Measurements from ENCODE around the gene STT3B. TPM values are rescaled to one million over a fixed set of nuclear protein-coding genes. Genes with fewer than 3 reads are reported as not detected.

Gene STT3B
- total RNA-seq, 1 experiment from 2014 or later = 105 TPM

DNA sequence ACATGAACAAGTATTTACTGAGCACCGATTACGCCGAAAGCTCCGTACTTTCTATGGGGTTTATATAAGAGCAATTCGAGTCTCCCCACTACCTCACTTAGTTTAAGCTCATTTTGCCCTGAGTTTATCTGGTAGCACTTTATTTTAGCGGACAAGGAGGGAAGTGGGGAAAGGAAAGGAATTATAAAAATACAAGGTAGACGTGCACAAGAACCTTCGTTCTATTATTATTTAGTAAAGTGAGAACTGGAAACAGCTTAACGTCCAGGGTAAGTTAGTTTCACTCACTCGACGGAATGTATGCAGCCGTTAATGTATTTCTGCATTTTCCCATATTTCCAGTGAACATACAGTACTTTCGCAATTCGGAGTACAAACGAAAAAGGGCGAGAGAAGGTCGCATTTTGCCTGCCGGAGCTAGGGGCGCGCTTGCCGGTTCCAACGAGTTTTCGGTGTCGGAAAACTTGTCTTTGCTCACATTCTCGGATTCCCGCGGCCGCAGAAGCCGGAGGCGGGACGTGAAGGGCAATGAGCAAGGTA lies 1.2 kb upstream of the STT3B start:
- no peak for ATAC-seq
- CTCF ChIA-PET = no interaction called here
- TF ChIP-seq CTCF (IDR thresholded peaks at IDR 0.05) = peak; percentile 28; the same call in 1 of the 2 replicates
- no peak for TF ChIP-seq REST (IDR thresholded peaks at IDR 0.05; ENCODE audit: insufficient read depth in 1 of 2, low read depth in 2 of 2, low read length in 1 of 2)
- H3K4me1 ChIP-seq (ENCODE audit: control insufficient read depth, insufficient read depth, low read length) = peaks cover 10% of the 10 kb centered on the region; the same call in 1 of the 2 replicates
- in situ Hi-C loops (cut with HindIII; ENCODE audit: low pct_unique_long_range_greater_than_20kb, low sequenced_read_pairs) = no loop called here
- TSS peak; percentile 95 for BruUV-seq (replicated peaks)
- H3K4me3 ChIP-seq (ENCODE audit: low read depth in 2 of 2, low read length in 2 of 2) = peak overlapping the region; percentile 85 to 87
- DNase-seq (ENCODE audit: low read depth, low spot score) = no peak
- no peaks in the 10 kb centered on the region for H3K9me3 ChIP-seq (ENCODE audit: control insufficient read depth, insufficient read depth, low read depth, low read length)
- H3K36me3 ChIP-seq (ENCODE audit: control insufficient read depth, insufficient read depth, low read length) = no peaks in the 10 kb centered on the region; the same call in 1 of the 2 replicates
- H3K27me3 ChIP-seq (ENCODE audit: control insufficient read depth, insufficient read depth, low read length) = no peaks in the 10 kb centered on the region
- peak overlapping the region; percentile 97 for H3K27ac ChIP-seq (ENCODE audit: low read length)
- POLR2A ChIA-PET = interaction anchor here (0.6 kb wide), 1 partner anchor 352 kb away, joined by 3 read pairs; no protein-coding TSS in a partner anchor
- intact Hi-C loops (cut with micrococcal nuclease; ENCODE audit: unreplicated experiment) = no loop called here

- ChIA-PET POLR2A (no interaction called here), CTCF (no interaction called here)
- ATAC-seq (peak; percentile 95), DNase-seq (ENCODE audit: low read depth, low spot score) (peak; percentile 67)
- intact Hi-C loops (cut with micrococcal nuclease; ENCODE audit: unreplicated experiment) (no loop called here), in situ Hi-C loops (cut with HindIII; ENCODE audit: low pct_unique_long_range_greater_than_20kb, low sequenced_read_pairs) (no loop called here)
- no peaks in the 10 kb centered on the region for H3K9me3 ChIP-seq (ENCODE audit: control insufficient read depth, insufficient read depth, low read depth, low read length)
- peaks cover 12% of the 10 kb centered on the region; the same call in 1 of the 2 replicates for H3K4me1 ChIP-seq (ENCODE audit: control insufficient read depth, insufficient read depth, low read length)
- H3K27ac ChIP-seq (ENCODE audit: low read length) = peak overlapping the region; percentile 97
- H3K36me3 ChIP-seq (ENCODE audit: control insufficient read depth, insufficient read depth, low read length) = no peaks in the 10 kb centered on the region; the same call in 1 of the 2 replicates
- H3K4me3 ChIP-seq (ENCODE audit: low read depth in 2 of 2, low read length in 2 of 2) = peak overlapping the region; percentile 85 to 87
- no peak for TF ChIP-seq SIN3A (IDR thresholded peaks at IDR 0.05; ENCODE audit: borderline replicate concordance, insufficient read depth, low read depth, low read length)
- peak in 1 of 2 experiments; percentile 46; a peak in 1 of 4 replicates for TF ChIP-seq REST (IDR thresholded peaks at IDR 0.05; ENCODE audit: insufficient read depth in 1 of 2, low read depth in 2 of 2, low read length in 1 of 2)
- peak; percentile 98 for TF ChIP-seq POLR2AphosphoS5 (IDR thresholded peaks at IDR 0.05; ENCODE audit: low read depth, low read length)
- no TSS peak for BruUV-seq (replicated peaks)
- no peaks in the 10 kb centered on the region for H3K27me3 ChIP-seq (ENCODE audit: control insufficient read depth, insufficient read depth, low read length)
These were observed 636 bp upstream of the STT3B start for GRCh38 chr3:31531992-31532586.

Data from Panc1 (cell line).